SIG-M5 treated with dmso at 0.1 percent for 504 hours (cell line): Measurements from ENCODE around the gene TMEM203.
"Not testable (repeated sequence)": the region's sequence is repeated elsewhere in the genome, so short reads cannot be mapped to it uniquely, and the experiment has no call there.

Source experiments
- DNase-seq: peaks from one replicate; lab custom pipeline; 2025; ENCODE audit not compliant: unreplicated experiment; lab: John Stamatoyannopoulos, UW

Gene TMEM203

GRCh38 chr9:137242269-137243203 lies 37.1 kb upstream of the TMEM203 start:
- DNase-seq, result no peak

GRCh38 chr9:137241490-137242268 lies 36.2 kb upstream of the TMEM203 start:
- no peak for DNase-seq

- DNase-seq, result peak; percentile 99
Observed at GRCh38 chr9:137240841-137241489, 35.5 kb upstream of the TMEM203 start, which contains the start of gene TUBB4B. TUBB4B (plus strand) TSS chr9:137241287; CDS start chr9:137241361, 74 bp downstream.

- peak; percentile 54 for DNase-seq
Observed at GRCh38 chr9:137240318-137240840, 34.9 kb upstream of the TMEM203 start.

DNA sequence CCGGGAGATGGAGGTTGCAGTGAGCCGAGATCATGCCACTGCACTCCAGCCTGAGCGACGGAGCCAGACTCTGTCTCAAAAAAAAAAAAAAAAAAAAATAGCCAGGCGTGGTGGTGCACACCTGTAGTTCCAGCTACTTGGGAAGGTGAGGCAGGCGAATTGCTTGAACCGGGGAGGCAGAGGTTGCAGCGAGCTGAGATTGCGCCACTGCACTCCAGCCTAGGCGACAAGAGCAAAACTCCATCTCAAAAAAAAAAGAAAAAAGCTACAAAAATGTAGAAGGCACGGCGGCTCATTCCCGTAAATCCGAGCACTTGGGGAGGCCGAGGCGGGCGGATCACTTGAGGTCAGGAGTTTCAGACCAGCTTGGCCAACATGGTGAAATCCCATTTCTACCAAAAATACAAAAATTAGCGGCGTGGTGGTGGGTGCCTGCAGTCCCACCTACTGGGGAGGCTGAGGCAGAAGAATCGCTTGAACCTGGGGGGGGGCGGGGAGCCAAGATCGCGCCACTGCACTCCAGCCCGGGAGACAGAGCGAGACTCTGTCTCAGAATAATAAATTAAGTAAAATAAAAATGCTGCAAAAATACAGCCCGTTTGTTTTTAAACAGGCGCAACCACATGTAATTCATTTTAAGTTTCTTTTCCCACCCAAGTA lies 34.2 kb upstream of the TMEM203 start:
- not testable (repeated sequence) for DNase-seq

GRCh38 chr9:137237759-137238726 lies 32.6 kb upstream of the TMEM203 start:
- no peak for DNase-seq

- DNase-seq, result no peak
Observed at GRCh38 chr9:137236936-137237421, 31.5 kb upstream of the TMEM203 start.

GRCh38 chr9:137236238-137236935 lies 30.9 kb upstream of the TMEM203 start:
- peak; percentile 71 for DNase-seq

DNA sequence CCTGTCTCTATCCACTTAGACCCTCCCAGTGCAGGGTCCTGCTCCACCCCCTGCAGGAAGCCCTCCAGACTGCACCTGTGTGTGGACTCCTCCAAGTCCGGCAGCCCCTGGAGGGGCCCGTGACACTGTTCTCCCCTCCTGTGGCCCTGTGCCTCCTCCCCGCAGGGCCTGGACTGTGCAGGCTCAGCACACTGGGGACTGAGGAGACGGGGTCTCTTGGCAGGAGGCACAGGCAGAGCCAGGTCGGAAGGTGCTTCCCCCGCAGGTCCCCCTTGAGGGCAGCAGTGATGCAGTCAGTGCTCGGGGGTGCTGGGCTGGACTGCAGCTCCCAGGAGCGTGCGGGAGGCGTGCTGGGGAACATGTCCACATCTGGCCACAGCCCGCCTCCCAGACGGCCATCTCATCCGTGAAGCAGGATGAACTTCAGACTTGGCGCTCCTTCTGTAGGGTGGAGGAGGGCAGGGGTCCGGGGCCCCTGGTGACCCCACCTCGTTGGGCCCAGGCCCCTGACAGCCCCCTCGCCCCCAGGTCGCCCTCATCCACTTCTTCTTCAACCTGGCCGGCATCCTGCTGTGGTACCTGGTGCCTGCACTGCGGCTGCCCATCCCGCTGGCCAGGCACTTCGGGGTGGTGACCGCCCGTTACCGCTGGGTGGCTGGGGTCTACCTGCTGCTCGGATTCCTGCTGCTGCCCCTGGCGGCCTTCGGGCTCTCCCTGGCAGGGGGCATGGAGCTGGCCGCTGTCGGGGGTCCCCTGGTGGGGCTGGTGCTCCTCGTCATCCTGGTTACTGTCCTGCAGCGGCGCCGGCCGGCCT lies 30.2 kb upstream of the TMEM203 start:
- no peak for DNase-seq

GRCh38 chr9:137234758-137235423 lies 29.4 kb upstream of the TMEM203 start:
- no peak for DNase-seq

- DNase-seq, result no peak
Observed at GRCh38 chr9:137234055-137234697, 28.7 kb upstream of the TMEM203 start.

GRCh38 chr9:137233143-137233980 lies 27.9 kb upstream of the TMEM203 start:
- no peak for DNase-seq

DNA sequence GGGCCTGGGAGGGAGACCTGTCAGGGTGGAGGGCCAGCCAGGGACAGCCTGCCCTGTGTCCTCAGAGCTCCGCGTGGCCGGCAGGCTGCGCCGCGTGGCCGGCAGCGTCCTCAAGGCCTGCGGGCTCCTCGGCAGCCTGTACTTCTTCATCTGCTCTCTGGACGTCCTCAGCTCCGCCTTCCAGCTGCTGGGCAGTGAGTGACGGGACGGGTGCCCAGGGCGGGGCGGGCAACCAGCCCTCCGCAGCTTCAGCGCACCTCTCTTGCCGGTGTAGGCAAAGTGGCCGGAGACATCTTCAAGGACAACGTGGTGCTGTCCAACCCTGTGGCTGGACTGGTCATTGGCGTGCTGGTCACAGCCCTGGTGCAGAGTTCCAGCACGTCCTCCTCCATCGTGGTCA lies 27.1 kb upstream of the TMEM203 start:
- no peak for DNase-seq

DNA sequence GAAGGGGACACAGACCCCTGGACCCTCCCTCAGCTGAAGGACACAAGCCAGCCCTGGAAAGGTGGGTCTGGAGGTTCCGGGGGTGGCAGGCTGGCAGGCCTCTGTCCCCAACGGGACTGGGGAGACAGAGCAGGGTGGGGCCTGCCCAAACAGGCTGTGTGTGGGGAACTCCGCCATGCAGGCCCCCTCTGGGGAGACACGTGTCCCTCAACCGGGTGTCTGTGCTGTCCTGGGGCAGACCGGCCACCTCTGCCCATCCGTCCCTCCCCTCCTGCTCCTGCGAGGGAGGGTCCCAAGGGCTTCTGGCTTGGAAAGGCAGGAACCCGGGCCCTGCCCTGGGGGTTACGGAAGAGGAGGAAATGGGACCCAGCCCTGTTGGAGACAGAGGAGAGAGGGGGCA lies 26.7 kb upstream of the TMEM203 start:
- DNase-seq, result no peak

DNA sequence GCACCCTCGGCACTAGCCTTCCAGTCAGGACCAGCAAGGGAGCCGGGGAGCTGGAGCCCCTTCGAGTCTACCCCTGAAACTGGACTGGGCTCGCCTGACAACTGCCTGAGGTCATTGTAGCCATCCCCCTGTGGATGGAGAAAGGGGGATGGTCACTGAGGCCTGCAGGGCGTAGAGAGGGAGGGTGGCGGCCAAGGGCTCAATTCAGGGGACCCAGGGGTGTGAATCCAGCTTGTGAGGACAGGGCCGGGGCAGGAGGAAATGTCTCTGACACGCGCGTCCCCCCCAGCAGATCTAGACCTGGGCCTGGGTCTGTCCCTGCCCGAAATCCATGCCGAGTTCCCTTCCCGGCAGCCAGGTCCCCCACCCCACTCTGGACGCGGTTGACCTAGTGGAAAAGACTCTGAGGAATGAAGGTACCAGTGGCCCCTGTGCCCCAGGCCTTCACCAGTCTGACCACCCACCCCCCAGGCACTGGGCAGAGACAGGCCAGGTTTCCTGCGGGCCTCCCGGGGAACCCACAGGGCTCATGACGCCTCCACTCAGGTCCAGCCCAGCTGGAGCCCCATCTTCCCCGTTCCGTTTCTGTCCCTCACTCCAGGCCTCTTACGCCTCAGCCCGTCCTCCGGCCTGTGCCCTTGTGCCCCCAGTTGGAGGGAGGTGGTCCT lies 26.1 kb upstream of the TMEM203 start:
- no peak for DNase-seq
